Stimulated activated CD8-positive, alpha-beta memory T cell treated with anti-CD3 and anti-CD28 coated beads, Interleukin-15, amount 100 ng/mL, for 48 hours (primary cell): ENCODE data around the gene BCAS3.

Experiments used
- DNase-seq, 2 donors: peaks; one replicate each; pipeline ENCODE4 v3.0.0-alpha.2; 2020; ENCODE audit warnings: low read depth in 2 of 2

Gene BCAS3

DNA sequence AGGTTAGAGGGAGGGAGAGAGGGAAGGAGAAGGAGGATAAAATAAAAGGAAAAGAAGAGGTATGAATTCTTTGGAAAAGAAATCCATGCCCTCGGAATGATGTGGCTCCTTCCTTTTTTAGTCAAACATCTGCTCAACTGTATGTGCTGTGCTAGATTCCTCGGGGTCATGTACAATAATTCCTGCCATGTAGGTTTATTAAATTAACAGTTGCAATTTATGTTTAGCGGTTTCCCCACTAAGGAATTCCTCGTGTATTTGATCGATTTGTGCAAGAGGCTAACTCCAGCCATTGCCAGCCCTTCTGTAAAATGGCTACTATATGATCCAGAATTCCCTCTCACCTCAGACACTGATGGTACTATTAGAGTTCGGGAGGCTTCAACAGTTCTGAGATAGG, 639.0 kb downstream of the BCAS3 start:
- DNase-seq: no peak

DNA sequence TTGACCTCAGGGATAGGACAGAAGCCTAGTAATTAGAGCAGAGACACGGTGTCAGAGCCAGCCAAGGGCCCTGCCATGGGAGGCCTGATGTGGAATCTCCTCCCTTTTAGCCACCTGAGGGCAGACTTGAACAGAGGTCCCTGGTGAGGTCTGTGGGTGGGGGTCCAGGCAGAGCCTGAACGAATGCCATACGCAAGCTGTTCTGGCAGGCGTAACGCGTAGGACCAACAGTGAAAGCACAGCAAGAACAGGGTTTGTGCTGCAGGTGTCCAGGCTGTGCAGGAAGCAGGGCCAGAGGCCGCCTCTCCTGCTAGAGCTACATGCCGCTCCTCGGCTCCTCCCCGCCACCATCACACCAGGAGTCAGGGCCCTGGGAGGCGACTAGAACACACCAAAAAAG, 640.1 kb downstream of the BCAS3 start:
- no peak for DNase-seq

- no peak for DNase-seq
Observed at GRCh38 chr17:61318684-61319098, 641.0 kb downstream of the BCAS3 start.

DNA sequence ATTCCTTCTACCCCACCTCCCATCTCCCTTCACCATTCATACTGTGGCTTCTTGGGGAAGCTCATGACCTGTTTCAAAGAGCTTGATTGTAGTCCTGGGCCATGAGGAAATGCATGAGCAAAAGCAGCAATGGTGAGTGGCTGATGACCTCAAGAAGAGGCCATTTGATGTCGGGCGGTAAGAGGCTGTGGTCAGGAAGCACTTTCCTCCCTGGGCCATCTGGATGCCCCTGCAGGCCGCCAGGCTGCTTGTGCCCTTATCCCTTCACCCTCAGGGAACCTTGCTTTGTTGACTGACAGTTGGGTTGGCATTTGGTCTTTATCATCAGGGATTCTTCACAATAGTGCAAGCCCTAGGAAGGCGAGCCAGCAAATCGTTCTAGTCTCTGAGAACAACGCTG, 643.7 kb downstream of the BCAS3 start:
- no peak for DNase-seq

DNA sequence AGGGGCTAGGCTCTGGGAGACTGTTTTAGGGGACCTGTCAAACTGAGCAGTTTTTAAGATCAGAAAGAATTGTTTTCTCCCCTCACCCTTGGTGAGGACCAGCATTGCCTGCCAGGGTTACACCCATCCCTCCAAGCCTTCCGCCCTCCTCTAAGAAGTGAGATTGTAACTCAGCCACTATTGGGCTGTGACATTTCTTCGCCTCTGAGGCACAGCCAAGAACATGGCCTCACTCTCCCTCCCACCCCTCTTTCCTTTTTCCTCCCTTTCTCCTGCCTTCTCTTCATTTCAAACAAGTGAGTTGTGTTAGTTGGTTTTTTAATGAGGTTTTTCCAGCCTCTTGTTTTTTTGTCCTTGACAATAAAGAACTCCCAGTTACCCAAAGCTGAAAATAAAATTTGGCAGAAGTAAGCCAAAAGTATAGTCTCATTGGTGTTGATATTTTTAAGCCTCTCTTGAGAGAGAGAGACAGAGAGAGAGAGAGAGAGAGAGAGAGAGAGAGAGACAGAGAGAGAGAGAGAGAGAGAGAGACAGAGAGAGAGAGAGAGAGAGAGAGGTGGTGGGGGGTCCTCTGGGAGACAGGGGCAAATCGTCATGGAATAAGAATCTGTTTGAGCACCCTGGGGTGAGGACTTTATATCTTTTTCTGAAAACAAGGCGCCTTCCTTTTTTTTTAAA, 644.8 kb downstream of the BCAS3 start:
- DNase-seq: no peak

- no peak for DNase-seq
Observed at GRCh38 chr17:61323003-61323908, 645.6 kb downstream of the BCAS3 start.

- no peak for DNase-seq
Observed at GRCh38 chr17:61323909-61324868, 646.5 kb downstream of the BCAS3 start.

DNA sequence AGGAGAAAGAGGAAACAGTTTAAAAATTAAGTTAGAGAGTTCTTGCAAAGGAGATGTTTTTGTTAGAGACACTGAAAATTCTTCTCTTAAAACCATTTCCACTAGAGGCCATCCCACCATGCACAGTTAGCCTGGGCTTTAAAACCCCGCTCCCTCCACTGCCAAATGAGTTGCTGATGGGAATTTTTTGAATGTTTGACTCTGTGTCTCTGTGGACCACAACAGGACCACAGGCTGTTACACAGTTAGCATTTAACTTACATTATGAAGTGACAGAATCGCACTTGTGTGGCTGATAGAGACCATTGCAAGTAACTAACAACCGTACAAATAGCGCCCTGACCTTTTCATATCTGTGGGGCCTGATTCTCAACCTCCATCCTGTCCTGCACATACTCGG, 647.3 kb downstream of the BCAS3 start:
- DNase-seq: no peak

- no peak for DNase-seq
Observed at GRCh38 chr17:61325382-61326073, 647.9 kb downstream of the BCAS3 start.

DNA sequence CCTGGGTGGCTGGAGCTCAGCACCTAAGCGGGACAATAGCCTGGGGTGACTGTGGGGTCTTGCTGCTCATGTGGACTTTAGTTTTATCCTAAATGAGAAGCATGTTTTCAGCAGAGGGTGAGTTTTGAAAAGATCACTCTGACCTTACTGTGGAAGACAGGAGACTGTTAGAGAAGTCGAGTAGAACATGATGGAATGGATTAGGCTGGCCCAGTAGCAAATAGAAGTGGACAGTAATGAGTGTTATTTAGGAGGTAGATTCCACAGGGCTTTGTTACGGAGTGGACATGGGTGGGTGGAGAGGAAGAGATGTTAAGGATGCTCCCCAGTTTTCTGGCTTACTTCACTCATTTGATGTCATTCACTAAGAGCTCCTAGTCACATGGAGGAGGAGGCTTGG, 648.7 kb downstream of the BCAS3 start:
- DNase-seq: no peak

DNA sequence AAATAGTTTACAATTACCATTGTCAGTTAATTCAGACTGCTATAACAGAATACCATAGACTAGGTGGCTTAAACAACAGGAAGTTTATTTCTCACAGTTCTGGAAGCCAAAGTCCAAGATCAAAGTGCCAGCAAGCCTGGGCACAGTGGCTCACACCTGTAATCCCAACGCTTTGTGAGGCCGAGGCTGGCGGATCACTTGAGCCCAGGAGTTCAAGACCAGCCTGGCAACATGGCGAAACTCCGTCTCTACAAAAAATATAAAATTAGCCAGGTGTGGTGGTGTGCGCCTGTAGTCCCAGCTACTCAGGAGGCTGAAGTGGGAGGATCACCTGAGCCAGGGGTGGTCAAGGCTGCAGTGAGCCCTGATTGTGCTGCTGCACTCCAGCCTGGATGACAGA, 650.7 kb downstream of the BCAS3 start:
- no peak for DNase-seq

DNA sequence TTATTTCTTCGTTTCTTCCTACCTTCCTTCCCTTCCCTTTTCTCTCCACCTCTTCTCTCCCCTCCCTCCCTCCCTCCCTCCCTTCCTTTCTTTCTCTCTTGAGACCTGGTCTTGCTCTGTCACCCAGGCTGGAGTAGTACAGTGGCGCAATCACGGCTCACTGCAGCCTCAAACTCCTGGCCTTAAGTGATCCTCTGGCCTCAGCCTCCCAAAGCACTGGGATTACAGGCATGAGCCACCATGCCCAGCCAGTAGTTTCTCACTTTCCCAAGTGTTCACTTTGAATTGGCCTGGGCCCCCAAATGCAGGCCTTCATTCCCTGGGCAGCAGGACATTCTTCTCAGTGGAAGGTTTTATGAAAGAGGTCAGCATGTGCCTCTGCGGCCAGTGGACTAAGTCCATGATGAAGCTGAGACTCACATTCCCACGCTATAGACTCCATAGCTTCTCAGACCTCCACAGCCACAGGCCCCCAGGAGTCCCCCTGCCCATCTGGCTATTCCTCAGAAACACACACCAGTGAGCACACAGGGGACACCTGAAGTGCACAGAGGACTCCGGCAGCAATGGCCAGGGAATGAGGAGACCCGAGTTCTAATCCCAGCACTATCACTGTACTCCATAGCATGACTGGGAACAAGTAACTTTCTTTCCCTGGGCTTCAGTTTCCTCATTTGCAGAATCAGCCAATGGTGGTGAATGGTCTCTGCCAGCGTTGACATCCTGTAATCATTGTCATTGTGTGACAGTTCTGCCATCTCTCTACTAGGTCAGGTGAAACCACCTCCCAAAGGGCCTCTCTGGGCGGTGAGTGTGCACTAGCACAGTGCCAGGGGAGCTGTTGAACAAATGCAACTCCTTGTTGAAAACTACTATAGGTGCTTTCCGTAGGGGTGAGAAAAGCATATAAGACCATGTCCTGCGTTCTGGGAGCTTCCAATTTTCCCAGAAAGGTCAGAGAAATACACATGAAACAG, 652.8 kb downstream of the BCAS3 start:
- no peak for DNase-seq

DNA sequence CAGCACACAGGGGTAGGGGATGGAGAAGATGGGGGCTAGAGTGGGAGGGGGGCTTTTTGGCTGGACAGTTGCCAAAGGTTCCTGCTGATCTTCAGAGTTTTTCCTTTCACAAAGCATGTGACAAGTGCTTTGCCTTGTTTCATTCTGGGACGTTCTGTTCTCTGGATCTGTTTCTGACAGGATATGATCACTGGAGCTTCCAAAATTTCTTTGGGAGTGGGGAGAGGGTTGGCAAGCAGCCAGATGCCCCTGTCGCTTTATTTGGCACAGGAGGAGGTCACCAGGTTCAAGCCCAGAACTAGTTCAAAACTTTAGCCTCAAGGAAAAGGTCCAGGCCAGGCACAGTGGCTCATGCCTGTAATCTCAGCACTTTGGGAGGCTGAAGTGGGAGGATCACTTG, 653.5 kb downstream of the BCAS3 start:
- no peak for DNase-seq

- DNase-seq: no peak
Observed at GRCh38 chr17:61331886-61332285, 654.2 kb downstream of the BCAS3 start.

GRCh38 chr17:61333136-61333535, 655.5 kb downstream of the BCAS3 start:
- no peak for DNase-seq

DNA sequence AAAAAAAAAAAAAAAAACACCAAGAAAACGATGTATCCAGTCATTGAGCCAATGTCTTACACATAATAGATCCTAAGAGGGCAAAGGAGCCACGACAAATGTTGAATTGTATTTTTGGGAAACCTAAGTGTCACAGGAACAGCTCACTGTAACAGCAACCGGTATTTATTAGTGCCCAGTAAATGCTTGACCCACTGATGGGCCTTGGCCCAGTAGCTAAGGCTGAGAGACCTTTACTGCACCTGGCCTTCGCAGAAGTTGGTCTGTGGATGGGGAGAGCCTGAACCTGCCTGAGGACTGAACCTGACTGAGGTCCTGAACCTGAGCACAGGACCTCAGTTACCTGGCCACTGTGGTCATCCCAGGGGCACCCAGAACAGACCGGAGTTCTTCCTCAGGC, 657.0 kb downstream of the BCAS3 start:
- no peak for DNase-seq

- DNase-seq: no peak
Observed at GRCh38 chr17:61335105-61335844, 657.6 kb downstream of the BCAS3 start.

GRCh38 chr17:61335845-61336655, 658.4 kb downstream of the BCAS3 start:
- no peak for DNase-seq

- DNase-seq: no peak
Observed at GRCh38 chr17:61337290-61337689, 659.6 kb downstream of the BCAS3 start.
